ENCODE data around the gene CHST1. TPM values are rescaled to one million over a fixed set of nuclear protein-coding genes. Genes with fewer than 3 reads are reported as not detected.

The CHST1 gene, protein sequence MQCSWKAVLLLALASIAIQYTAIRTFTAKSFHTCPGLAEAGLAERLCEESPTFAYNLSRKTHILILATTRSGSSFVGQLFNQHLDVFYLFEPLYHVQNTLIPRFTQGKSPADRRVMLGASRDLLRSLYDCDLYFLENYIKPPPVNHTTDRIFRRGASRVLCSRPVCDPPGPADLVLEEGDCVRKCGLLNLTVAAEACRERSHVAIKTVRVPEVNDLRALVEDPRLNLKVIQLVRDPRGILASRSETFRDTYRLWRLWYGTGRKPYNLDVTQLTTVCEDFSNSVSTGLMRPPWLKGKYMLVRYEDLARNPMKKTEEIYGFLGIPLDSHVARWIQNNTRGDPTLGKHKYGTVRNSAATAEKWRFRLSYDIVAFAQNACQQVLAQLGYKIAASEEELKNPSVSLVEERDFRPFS
- 0.13 and 1.4 TPM in 2 replicates for total RNA-seq

DNA sequence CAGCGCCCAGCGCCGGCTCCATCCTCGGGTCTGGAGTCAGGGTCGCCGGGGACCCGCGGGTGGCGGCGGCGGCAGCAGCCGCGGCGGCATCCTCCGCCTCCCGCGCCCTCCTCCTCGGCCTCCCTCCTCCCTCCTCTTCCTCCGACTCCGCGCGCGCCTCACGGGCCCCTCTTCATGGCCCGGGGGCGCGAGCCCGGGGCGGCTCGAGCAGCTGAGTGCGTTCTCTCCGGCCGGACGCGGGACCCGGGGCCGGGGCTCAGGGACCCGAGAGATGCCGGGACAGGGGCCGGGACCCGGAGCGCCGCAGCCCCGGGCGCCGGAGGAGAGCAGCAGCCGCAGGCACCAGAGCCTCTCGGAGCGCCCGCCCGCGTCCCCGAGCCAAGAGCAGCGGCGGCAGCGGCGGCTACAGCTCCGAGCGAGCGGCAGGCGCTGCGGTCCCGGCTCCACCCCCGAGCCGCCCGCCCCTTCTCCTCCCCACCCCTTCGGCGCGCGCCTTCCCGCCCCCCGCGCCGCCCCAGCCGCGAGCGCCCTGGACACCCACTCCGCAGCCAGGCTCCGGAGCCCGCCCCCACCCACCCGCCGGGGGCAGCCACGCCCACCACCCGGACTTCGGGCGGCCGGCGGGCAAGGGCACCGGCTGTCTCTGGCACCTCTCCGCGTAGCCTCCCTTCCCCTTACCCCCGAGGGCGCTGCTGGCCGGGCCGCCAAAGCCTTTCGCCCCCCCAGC, at the start of gene CHST1:
TSS of gene CHST1 (minus strand) at position 417 of the 727 bp plus-strand sequence. CDS start 14,699 bp downstream, outside the sequence.

Small RNA genes lying within 50 kb of the gene (small RNA-seq; reads per million reads assigned to genes)
- not detected for gene MIR7154

Other genes with a start within 250 kb of the CHST1 start
- gene SLC35C1, start 139.5 kb upstream of the CHST1 start, total RNA-seq: 9.0 and 11.1 TPM in 2 replicates
- 18.3 and 19.9 TPM in 2 replicates for gene CRY2, start 181.9 kb upstream of the CHST1 start, total RNA-seq
- 8.3 and 9.0 TPM in 2 replicates for gene MAPK8IP1, start 220.0 kb upstream of the CHST1 start, total RNA-seq
- 1.2 and 2.2 TPM in 2 replicates for gene FREY1, start 241.6 kb upstream of the CHST1 start, total RNA-seq

Data from articular chondrocyte of knee joint (primary cell).